ENCODE data around the gene NUP37. TPM values are rescaled to one million over a fixed set of nuclear protein-coding genes. Genes with fewer than 3 reads are reported as not detected.

Gene NUP37, protein sequence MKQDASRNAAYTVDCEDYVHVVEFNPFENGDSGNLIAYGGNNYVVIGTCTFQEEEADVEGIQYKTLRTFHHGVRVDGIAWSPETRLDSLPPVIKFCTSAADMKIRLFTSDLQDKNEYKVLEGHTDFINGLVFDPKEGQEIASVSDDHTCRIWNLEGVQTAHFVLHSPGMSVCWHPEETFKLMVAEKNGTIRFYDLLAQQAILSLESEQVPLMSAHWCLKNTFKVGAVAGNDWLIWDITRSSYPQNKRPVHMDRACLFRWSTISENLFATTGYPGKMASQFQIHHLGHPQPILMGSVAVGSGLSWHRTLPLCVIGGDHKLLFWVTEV
- 17.0 TPM for total RNA-seq

DNA sequence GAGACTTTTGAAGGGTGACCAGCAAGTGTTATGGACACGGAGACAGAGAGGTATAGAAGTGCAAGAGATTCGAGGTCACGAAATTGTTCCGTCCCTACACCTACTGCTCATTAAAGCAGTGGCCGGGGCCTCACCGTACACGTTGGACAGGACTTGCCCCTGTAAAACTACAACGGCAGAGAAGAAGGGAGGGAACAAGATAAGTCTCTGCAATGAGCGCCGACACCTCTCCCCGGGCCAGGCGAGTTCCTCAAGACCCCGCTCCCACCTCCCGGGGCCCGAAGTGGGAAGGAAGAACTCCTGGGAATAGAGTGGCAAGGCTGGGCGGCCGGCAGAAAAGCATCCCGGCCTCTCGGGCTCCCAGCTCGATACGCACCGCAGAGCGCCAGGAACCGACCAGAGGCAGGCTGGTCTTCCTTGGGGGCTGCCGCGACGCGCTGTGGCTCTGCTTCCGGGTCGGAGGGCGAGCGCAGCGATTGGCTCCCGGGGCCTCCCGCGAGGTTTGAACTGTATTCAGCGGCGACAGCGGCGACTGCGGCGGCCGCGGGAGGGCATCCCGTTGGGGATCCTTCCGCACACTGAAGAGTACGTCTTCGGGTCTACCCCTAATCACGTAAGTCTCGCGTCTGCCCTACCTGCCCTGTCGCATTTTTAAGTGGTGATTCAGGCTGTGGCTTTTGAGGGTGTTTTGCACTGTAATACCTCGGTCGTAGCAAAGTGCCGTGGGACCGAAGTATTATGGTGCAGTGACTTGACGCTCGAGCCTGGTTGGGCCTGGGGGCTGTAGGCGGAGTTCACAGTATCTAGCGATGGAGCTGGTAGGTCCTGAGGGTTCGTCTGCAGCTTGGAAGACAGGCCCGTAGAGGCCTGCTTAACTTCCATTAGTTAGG is at the start of gene NUP37, which contains the start of gene PARPBP:
NUP37 (minus strand) TSS at position 441 of the 890 bp plus-strand sequence. CDS start 1,596 bp downstream, outside the sequence.
PARPBP (plus strand) TSS at position 510 of the 890 bp plus-strand sequence. CDS start 3,706 bp downstream, outside the sequence.

DNA sequence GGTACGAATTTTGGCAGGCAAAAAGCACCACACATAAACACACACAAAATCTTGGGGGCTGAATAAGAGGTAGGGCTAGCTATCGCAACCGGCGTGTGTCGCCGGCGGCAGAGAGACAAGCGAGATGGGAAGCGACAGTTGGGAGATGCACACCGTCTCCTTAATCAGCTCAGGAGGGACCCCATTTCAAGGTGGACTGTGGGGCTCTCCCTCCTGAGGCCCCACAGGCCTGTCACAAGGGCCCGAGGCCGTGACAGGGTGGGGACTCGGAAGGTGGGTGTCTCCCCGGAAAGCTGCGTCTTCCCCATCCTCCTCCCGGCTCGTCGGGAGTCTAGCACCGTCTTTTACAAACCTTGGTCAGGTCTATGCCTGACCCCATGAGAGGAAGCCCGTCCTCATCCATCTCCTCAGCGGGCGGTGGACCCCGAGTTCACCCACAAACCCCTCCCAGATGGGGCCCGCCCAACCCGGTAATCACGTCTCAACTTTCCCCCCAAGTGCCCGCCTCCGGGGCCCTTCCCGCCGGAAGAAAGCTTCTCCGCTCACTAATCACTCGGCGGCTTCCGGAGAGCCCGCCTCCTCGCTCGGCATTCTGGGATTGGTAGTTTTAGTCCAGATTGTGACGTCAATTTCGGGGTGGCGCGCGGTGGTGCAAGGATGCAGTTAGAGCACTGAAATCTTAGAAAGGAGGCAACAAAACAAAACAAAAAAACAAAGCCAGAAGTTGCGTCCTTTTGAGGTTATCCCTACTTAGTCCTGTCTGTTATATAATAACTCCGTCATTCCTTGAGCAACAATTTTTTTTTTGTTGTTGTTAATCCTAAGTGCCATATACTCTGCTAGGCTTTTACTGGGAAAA is 58.1 kb downstream of the NUP37 start, which contains the start of gene WASHC3:
WASHC3 (minus strand) TSS at position 432 of the 859 bp plus-strand sequence; CDS start at position 403, 29 bp downstream.

Other genes starting within 250 kb of the NUP37 start
- gene DRAM1, start 242.5 kb downstream of the NUP37 start, total RNA-seq, result 15.2 TPM
- 45.3 TPM for gene WASHC3, start 58.1 kb downstream of the NUP37 start, total RNA-seq
- 11.2 TPM for gene PARPBP, start 69 bp upstream of the NUP37 start, total RNA-seq
- not detected for gene PMCH, start 77.7 kb upstream of the NUP37 start, total RNA-seq